HepG2 (cell line): ENCODE data around the gene TTC28. TPM values are rescaled to one million over a fixed set of nuclear protein-coding genes. Genes with fewer than 3 reads are reported as not detected.
"Not testable (repeated sequence)": the region's sequence is repeated elsewhere in the genome, so short reads cannot be mapped to it uniquely, and the experiment has no call there.

ENCODE experiments used
- ATAC-seq: fragments of 200-7000 bp; cut with Tn5 transposase; 3 replicates; pipeline ENCODE4 v1.9.1; 2020; ENCODE audit warnings: mild to moderate bottlenecking, moderate library complexity
- BruUV-seq: library from RNA; stranded (reverse); fragments of 400-500 nt; replicated peaks from 2 replicates; lab custom pipeline; 2021; lab: Mats Ljungman, UMichigan
- CTCF ChIA-PET: fragments of 300-600 bp; formaldehyde crosslinking; extraction: SDS; loops from one replicate; lab custom pipeline; 2021; ENCODE audit warnings: low total read pairs, inconsistent platforms, low intra/inter-chr PET ratio; lab: Yijun Ruan, JAX
- POLR2A ChIA-PET: fragments of 350-600 bp; sonication (Branson Sonifier 250); formaldehyde crosslinking; loops from one replicate; lab custom pipeline; 2020; ENCODE audit warnings: antibody characterized with exemption, inconsistent platforms; lab: Yijun Ruan, JAX
- DNase-seq: peaks from one replicate; pipeline ENCODE4 v3.0.0-alpha.2; 2015; ENCODE audit warnings: low spot score
- FAIRE-seq: peaks from 3 replicates; lab custom pipeline; 2011; peaks lifted over from hg19 to GRCh38; lab: Jason Lieb, UNC
- H2AFZ ChIP-seq: one replicate; pipeline ENCODE4 v1.6.1; 2011; ENCODE audit warnings: low read length, inconsistent platforms
- H3K27ac ChIP-seq: fragments of 300-600 bp; 3 replicates; pipeline ENCODE4 v1.8.0; 2011; ENCODE audit warnings: mixed run types, mild to moderate bottlenecking, mixed read lengths, low read length, inconsistent platforms; ENCODE audit not compliant: insufficient read depth; ENCODE audit errors: extremely low read length
- H3K27me3 ChIP-seq, 2 experiments: fragments of 200-600 bp in 1 of 2; 2 replicates in 1 of 2; 3 replicates in 1 of 2; pipeline versions ENCODE4 v1.6.0 to v1.8.0; 2011; ENCODE audit warnings: low read length in 2 of 2, mild to moderate bottlenecking in 2 of 2, moderate library complexity in 2 of 2, inconsistent platforms in 1 of 2; ENCODE audit not compliant: insufficient read depth in 2 of 2, control insufficient read depth in 1 of 2
- H3K36me3 ChIP-seq, 2 experiments: fragments of 200-600 bp in 1 of 2; replicated peaks in 1 of 2; 2 replicates in 1 of 2; 3 replicates in 1 of 2; pipeline versions ENCODE4 v1.5.1 to v1.8.0; 2011; ENCODE audit warnings: low read length in 2 of 2, inconsistent platforms in 1 of 2; ENCODE audit not compliant: insufficient read depth in 2 of 2, control insufficient read depth in 1 of 2
- H3K4me1 ChIP-seq: 2 replicates; pipeline ENCODE4 v1.5.1; 2012; ENCODE audit warnings: low read length, inconsistent platforms; ENCODE audit not compliant: insufficient read depth
- H3K4me2 ChIP-seq: 2 replicates; pipeline ENCODE4 v1.6.0; 2011; ENCODE audit warnings: low read depth, low read length, inconsistent platforms
- H3K4me3 ChIP-seq, 3 experiments: fragments of 200-600 bp in 1 of 3; sonication (generic), shearing (Covaris generic) in 1 of 3; replicated peaks in 1 of 3; 2 replicates each; pipeline ENCODE4 v1.5.1; 2011 to 2016; ENCODE audit warnings: low read length in 3 of 3, inconsistent platforms in 2 of 3, low read depth in 2 of 3, mild to moderate bottlenecking in 2 of 3, control low read depth in 1 of 3, mixed read lengths in 1 of 3; ENCODE audit not compliant: insufficient read depth in 1 of 3
- H3K79me2 ChIP-seq: one replicate; pipeline ENCODE4 v1.6.1; 2011; ENCODE audit warnings: low read length, inconsistent platforms; ENCODE audit not compliant: insufficient read depth
- H3K9ac ChIP-seq: 2 replicates; pipeline ENCODE4 v1.6.0; 2011; ENCODE audit warnings: mild to moderate bottlenecking, low read depth, low read length, inconsistent platforms; ENCODE audit not compliant: insufficient read depth
- H3K9me3 ChIP-seq: 2 replicates; pipeline ENCODE4 v1.5.1; 2012; ENCODE audit warnings: mild to moderate bottlenecking, low read length
- H4K20me1 ChIP-seq: 2 replicates; pipeline ENCODE4 v1.6.0; 2011; ENCODE audit warnings: inconsistent platforms, mild to moderate bottlenecking, low read length, moderate library complexity; ENCODE audit not compliant: insufficient read depth
- DNMT1 ChIP-seq: sonication (generic); formaldehyde crosslinking; IDR thresholded peaks from 2 replicates; pipeline ENCODE4 v1.5.1; 2020; ENCODE audit warnings: mild to moderate bottlenecking, missing genetic modification reagents
- HNRNPLL ChIP-seq: fragments of 200-400 bp; formaldehyde crosslinking; IDR thresholded peaks from 2 replicates; pipeline ENCODE4 v1.6.1; 2017; ENCODE audit warnings: mild to moderate bottlenecking, low read depth, low read length; ENCODE audit not compliant: poor library complexity, severe bottlenecking
- NFE2L2 ChIP-seq: fragments of 150-350 bp; IDR thresholded peaks from 2 replicates; pipeline ENCODE4 v1.6.1; 2014; ENCODE audit warnings: low read length
- ZBTB2 ChIP-seq: sonication (generic); formaldehyde crosslinking; IDR thresholded peaks from 2 replicates; pipeline ENCODE4 v1.8.0; 2022; ENCODE audit warnings: low read depth, missing genetic modification reagents
- ZNF10 ChIP-seq: sonication (generic); formaldehyde crosslinking; IDR thresholded peaks from 2 replicates; pipeline ENCODE4 v1.4.0; 2020; ENCODE audit warnings: mild to moderate bottlenecking, low read depth, missing genetic modification reagents, borderline replicate concordance
- ZNF510 ChIP-seq: sonication (generic); formaldehyde crosslinking; IDR thresholded peaks from 2 replicates; pipeline ENCODE4 v1.4.0; 2020; ENCODE audit warnings: low read depth, mild to moderate bottlenecking, missing genetic modification reagents
- ZNF543 ChIP-seq: sonication (generic); formaldehyde crosslinking; IDR thresholded peaks from 2 replicates; pipeline ENCODE4 v1.4.0; 2020; ENCODE audit warnings: mild to moderate bottlenecking, missing genetic modification reagents
- WGBS: methylation state at CpG from one replicate; pipeline ENCODE4 v1.1.6; 2017; ENCODE audit warnings: low lambda C conversion rate; 5-methylcytosine and 5-hydroxymethylcytosine counted together
- in situ Hi-C: cut with HindIII; loops from 2 replicates; pipeline ENCODE4 v1.10.0; 2017; ENCODE audit warnings: low pct_unique_long_range_greater_than_20kb; ENCODE audit not compliant: extremely low pct_ligation_motif_present
- intact Hi-C: fragments of 100-400 bp; cut with micrococcal nuclease; formaldehyde crosslinking; loops from one replicate; pipeline ENCODE4 v1.10.0; 2022; ENCODE audit not compliant: unreplicated experiment
- polyA plus RNA-seq, 8 experiments: library from polyadenylated mRNA; depleted of rRNA in 3 of 8; stranded (reverse) in 7 of 8; unstranded in 1 of 8; fragments of >200 nt; fragmentation: Illumina TruSeq in 4 of 8; extraction: Trizol in 4 of 8; gene quantifications; 2 replicates each; pipeline versions ENCODE4 v1.2.1 to v1.2.3, GENCODE V29; 2011 to 2016; ENCODE audit warnings: low read depth in 4 of 8, missing spikeins in 1 of 8, mixed read lengths in 1 of 8; ENCODE audit not compliant: insufficient read depth in 1 of 8
- total RNA-seq, 5 experiments: library from RNA; depleted of rRNA; stranded (reverse); fragments of >200 nt; fragmentation: Illumina TruSeq; extraction: Trizol; gene quantifications; 2 replicates each; pipeline ENCODE4 v1.2.3, GENCODE V29; 2016; ENCODE audit warnings: low read depth in 1 of 5
- TF ChIP-seq, protein P1 (sequence below): sonication (generic); formaldehyde crosslinking; IDR thresholded peaks from 2 replicates; pipeline ENCODE4 v1.9.0; 2021; ENCODE audit warnings: missing genetic modification reagents, borderline replicate concordance

Gene TTC28
- total and polyA plus RNA-seq, 2 of the 13 experiments (the other 11 are each of a cell fraction or from before 2014, with no cell fraction given): 4.2 to 13.1 TPM

DNA sequence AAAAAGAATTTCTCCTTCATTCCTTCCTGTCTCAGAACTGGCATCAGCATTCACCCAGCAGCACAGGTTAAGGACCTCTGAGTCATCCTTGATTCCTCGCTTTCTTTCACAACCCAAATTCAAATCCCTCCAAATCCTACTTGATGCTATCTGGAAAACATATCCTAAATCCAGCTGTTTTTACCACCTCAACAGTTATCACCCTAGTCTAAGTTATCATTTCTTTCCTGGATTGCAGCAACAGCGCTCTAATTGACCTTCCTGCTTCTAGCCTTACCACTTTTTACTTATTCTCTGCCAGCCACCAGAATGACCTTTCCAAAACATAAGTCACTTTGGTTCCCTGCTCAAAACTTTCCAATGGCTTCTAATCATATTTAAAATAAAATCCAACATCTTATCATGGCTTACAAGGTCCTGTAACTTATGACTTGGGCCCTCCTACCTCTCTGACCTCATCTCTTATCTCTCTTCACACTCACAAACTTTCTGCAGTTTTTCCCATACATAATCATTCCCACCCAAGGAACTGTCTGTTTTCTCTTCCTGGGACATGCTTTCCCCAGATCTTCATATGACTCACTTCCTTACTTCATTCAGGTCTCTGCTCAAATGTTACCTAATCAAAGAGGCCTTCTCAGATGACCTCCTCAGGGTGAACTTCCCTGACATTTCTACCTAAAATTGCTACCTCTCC is 119.4 kb downstream of the TTC28 start (continued):
- TF ChIP-seq, protein P1, sequence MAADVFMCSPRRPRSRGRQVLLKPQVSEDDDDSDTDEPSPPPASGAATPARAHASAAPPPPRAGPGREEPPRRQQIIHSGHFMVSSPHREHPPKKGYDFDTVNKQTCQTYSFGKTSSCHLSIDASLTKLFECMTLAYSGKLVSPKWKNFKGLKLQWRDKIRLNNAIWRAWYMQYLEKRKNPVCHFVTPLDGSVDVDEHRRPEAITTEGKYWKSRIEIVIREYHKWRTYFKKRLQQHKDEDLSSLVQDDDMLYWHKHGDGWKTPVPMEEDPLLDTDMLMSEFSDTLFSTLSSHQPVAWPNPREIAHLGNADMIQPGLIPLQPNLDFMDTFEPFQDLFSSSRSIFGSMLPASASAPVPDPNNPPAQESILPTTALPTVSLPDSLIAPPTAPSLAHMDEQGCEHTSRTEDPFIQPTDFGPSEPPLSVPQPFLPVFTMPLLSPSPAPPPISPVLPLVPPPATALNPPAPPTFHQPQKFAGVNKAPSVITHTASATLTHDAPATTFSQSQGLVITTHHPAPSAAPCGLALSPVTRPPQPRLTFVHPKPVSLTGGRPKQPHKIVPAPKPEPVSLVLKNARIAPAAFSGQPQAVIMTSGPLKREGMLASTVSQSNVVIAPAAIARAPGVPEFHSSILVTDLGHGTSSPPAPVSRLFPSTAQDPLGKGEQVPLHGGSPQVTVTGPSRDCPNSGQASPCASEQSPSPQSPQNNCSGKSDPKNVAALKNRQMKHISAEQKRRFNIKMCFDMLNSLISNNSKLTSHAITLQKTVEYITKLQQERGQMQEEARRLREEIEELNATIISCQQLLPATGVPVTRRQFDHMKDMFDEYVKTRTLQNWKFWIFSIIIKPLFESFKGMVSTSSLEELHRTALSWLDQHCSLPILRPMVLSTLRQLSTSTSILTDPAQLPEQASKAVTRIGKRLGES: no peak
- no peak for TF ChIP-seq ZNF10
- no peak for TF ChIP-seq DNMT1
- no peak for TF ChIP-seq ZNF510 (CRISPR knock-in tag)
- TF ChIP-seq, all 625 proteins: peak for 0

DNA sequence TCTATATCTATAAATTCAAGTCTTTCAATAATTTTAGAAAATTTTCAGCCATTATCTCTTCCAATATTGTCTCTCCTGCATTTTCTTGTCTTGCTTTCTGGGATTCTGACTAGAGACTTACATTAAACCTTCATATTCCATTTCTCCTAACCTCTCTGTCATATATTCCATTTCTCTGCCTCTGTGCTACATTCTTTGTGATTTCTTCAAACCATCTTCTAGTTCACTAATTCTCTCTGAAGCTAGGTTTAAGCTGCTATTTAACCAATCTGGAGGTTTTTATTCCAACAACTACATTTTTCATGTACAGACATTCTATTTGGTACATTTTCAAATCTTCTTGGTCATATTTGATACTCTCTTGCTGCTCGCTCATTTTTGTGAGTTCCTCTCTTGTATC is 122.5 kb downstream of the TTC28 start:
- WGBS: 95% methylated on average over 1 of the region's 1 CpG
- FAIRE-seq: no peak
- no peak for ATAC-seq
- CTCF ChIA-PET: no interaction called here
- DNase-seq: no peak
- Histone ChIP-seq H3K36me3 (no peaks in the 10 kb centered on the region), H4K20me1 (no peaks in the 10 kb centered on the region), H3K4me3 (no peak overlapping the region), H2AFZ (no peak overlapping the region), H3K27me3 (no peaks in the 10 kb centered on the region), H3K27ac (no peak overlapping the region), H3K9ac (no peak overlapping the region), H3K79me2 (no peaks in the 10 kb centered on the region), H3K4me1 (no peaks in the 10 kb centered on the region), H3K4me2 (no peak overlapping the region), H3K9me3 (no peaks in the 10 kb centered on the region)
- POLR2A ChIA-PET: no interaction called here
- in situ Hi-C loops (no loop called here), intact Hi-C loops (no loop called here)
- TF ChIP-seq HNRNPLL (no peak), ZNF543 (no peak), ZBTB2 (CRISPR knock-in tag) (no peak), NFE2L2 (no peak)
- no TSS peak for BruUV-seq

DNA sequence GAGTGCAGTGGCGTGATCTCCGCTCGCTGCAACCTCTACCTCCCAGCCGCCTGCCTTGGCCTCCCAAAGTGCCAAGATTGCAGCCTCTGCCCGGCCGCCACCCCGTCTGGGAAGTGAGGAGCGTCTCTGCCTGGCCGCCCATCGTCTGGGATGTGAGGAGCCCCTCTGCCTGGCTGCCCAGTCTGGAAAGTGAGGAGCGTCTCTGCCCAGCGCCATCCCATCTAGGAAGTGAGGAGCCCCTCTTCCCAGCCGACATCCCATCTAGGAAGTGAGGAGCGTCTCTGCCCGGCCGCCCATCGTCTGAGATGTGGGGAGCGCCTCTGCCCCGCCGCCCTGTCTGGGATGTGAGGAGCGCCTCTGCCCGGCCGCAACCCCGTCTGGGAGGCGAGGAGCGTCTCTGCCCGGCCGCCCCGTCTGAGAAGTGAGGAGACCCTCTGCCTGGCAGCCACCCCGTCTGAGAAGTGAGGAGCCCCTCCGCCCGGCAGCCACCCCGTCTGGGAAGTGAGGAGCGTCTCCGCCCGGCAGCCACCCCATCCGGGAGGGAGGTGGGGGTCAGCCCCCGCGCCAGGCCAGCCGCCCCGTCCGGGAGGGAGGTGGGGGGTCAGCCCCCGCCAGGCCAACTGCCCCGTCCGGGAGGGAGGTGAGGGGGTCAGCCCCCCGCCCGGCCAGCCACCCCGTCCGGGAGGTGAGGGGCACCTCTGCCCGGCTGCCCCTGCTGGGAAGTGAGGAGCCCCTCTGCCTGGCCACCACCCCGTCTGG is 126.4 kb downstream of the TTC28 start:
- intact Hi-C loops, H3K9me3 ChIP-seq, H3K9ac ChIP-seq, H4K20me1 ChIP-seq, FAIRE-seq, in situ Hi-C loops, H2AFZ ChIP-seq, H3K36me3 ChIP-seq, DNase-seq, H3K27me3 ChIP-seq, ATAC-seq, POLR2A ChIA-PET, H3K79me2 ChIP-seq, CTCF ChIA-PET, H3K4me2 ChIP-seq, H3K27ac ChIP-seq, H3K4me3 ChIP-seq, H3K4me1 ChIP-seq, BruUV-seq: not testable (repeated sequence)
- WGBS: 98% methylated on average over 20 of the region's 51 CpGs
